Measurements from ENCODE around the gene ST6GAL1.

DNA sequence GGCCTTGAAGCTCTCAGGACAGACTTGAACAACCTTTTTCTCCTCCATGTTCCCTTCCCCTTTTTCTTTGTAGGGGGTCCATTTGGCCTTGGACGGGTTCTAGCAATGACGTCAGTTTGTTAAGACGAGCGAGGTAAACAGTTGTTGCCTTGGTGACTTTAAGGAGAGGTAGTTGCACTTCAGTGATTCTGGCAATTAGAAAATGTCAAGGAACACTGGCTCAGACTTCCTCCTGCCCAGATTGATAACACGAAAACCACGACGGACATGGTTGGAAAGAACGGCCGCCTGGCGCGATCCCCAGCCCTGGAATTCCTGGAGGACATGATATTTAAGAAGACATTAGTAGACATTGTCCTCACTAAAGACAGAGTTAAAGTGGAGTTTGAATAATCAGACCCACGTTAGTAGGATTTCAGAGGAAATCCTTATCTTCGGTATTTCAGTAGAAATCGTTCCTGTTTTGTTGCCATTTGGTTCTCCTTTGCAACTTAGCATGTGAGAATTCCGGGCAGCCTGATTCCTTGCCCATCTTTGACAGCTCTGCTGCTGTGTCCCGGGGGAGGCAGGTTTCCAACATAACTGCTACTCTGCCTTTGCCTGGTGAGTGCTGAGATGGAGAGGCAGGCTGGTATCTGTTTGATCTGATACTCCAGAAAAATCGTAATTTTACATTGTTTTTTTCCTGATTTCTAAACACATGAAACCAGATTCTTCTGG lies 87.3 kb downstream of the ST6GAL1 start:
- no peak for TF ChIP-seq POLR2A (IDR thresholded peaks at IDR 0.05)
- TF ChIP-seq, protein P1, sequence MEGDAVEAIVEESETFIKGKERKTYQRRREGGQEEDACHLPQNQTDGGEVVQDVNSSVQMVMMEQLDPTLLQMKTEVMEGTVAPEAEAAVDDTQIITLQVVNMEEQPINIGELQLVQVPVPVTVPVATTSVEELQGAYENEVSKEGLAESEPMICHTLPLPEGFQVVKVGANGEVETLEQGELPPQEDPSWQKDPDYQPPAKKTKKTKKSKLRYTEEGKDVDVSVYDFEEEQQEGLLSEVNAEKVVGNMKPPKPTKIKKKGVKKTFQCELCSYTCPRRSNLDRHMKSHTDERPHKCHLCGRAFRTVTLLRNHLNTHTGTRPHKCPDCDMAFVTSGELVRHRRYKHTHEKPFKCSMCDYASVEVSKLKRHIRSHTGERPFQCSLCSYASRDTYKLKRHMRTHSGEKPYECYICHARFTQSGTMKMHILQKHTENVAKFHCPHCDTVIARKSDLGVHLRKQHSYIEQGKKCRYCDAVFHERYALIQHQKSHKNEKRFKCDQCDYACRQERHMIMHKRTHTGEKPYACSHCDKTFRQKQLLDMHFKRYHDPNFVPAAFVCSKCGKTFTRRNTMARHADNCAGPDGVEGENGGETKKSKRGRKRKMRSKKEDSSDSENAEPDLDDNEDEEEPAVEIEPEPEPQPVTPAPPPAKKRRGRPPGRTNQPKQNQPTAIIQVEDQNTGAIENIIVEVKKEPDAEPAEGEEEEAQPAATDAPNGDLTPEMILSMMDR (IDR thresholded peaks at IDR 0.05), result no peak

All from heart left ventricle (tissue), 13 donors.